Erythroblast (primary cell): Measurements from ENCODE around the gene LHFPL3.

ENCODE experiments used
- GATA1 ChIP-seq: IDR thresholded peaks from 2 replicates; pipeline ENCODE4 v1.6.1; 2011; ENCODE audit warnings: low read depth, mild to moderate bottlenecking, control low read depth, low read length, moderate library complexity
- POLR2A ChIP-seq: IDR thresholded peaks from 2 replicates; pipeline ENCODE4 v1.6.1; 2011; ENCODE audit warnings: mild to moderate bottlenecking, low read length

GRCh38 chr7:104625956-104626355, 297.6 kb downstream of the LHFPL3 start:
- no peak for TF ChIP-seq POLR2A
- TF ChIP-seq GATA1 = no peak
